HG03354 (cell line): ENCODE results near the gene CD96.
"Not testable (repeated sequence)": the region's sequence is repeated elsewhere in the genome, so short reads cannot be mapped to it uniquely, and the experiment has no call there.

Experiments
- ATAC-seq: cut with Tn5 transposase; IDR thresholded peaks from one replicate; pipeline ENCODE4 v1.9.1; 2021; ENCODE audit warnings: mild to moderate bottlenecking; ENCODE audit not compliant: unreplicated experiment, poor library complexity, severe bottlenecking

Gene CD96, protein sequence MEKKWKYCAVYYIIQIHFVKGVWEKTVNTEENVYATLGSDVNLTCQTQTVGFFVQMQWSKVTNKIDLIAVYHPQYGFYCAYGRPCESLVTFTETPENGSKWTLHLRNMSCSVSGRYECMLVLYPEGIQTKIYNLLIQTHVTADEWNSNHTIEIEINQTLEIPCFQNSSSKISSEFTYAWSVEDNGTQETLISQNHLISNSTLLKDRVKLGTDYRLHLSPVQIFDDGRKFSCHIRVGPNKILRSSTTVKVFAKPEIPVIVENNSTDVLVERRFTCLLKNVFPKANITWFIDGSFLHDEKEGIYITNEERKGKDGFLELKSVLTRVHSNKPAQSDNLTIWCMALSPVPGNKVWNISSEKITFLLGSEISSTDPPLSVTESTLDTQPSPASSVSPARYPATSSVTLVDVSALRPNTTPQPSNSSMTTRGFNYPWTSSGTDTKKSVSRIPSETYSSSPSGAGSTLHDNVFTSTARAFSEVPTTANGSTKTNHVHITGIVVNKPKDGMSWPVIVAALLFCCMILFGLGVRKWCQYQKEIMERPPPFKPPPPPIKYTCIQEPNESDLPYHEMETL

DNA sequence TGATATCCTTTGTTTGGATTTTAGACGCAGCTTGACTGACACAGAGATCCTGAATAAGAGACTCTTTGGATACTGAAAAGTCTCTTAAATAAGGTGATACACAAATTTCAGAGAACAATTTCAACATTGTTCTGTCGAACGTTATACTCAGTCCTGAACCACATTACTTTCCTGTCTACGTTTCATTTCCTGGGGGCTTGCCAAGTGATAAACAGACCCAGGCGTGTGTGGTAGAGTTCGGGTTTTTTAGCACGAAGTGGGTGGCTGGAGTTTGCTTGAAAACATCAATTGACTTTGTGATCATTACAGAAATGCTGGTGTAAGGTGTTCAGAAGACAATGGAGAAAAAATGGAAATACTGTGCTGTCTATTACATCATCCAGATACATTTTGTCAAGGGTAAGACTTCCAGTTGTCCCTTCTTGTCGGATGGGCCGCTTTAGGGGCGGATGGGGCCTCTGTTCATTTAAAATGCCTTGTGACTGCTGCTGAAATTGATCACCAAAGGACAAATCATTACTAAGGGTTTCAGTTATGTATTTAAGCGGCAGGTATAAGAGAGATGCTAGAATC is at the start of gene CD96:
CD96 (plus strand) TSS at position 287 of the 573 bp plus-strand sequence; CDS start at position 339, 52 bp downstream.
- ATAC-seq: peak; percentile 50

DNA sequence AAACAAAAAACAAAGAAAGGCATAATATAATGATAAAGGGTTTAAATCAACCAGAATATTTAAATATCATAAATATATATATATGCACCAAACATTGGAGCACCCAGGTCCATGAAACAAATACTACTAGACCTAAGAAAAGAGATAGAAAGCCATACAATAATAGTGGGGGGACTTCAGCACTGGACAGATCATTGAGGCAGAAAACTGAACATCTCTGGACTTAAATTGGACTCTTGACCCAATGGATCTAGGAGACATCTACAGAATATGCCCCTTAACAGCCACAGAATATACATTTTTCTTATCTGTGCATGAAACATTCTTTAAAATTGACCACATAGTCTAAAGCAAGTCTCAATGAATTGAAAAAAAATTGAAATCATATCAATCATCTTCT is 48.7 kb upstream of the CD96 start:
- no peak for ATAC-seq

DNA sequence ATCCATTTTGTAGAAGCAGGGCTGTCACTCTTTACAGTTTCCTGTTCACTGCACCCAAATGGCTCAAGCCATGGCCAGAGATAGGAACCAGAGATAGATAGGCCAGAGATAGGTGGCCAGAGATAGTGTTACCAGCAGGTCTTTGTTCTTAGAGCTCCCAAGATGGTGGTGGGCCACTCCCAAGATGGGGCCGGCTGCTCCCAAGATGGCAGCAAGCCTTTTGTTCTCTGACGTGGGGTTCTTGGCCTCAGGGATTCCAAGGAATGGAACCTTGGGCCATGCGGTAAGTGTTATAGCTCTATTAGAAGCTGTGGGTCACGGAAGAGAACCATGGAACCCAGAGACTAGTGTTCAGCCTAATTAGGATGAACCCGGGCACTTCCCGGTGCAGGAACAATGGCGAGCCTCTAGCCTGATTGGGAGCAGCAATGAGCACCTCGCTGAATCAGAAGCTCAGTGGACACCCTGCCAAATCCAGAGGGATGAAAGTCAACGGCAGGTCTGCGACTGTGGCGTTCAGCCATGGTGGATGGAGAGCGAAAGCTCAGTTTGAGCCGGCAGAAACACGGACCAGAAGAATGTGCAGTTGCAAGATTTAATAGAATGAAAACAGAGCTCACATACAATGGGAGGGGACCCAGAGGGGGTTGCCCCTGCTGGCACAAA is 45.0 kb upstream of the CD96 start:
- ATAC-seq: no peak

DNA sequence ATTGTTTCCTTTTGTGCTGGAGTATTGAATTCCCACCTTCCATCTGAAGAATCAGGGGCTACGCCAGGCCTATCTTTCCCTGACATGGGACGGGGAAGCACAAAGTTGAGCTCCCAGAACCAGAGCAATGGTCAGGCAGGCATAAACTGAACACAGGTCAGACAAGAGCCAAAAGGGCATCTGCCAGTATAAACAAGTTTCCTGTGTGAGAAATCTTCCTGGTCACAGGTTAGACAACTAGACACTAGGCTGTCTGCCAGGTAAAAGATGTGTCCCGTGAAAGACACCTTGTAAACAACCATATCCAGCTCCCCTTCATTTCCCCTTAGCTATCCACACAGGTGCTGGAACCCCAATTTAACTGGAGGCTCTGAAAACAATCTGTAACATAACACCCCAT is 44.0 kb upstream of the CD96 start:
- no peak for ATAC-seq

DNA sequence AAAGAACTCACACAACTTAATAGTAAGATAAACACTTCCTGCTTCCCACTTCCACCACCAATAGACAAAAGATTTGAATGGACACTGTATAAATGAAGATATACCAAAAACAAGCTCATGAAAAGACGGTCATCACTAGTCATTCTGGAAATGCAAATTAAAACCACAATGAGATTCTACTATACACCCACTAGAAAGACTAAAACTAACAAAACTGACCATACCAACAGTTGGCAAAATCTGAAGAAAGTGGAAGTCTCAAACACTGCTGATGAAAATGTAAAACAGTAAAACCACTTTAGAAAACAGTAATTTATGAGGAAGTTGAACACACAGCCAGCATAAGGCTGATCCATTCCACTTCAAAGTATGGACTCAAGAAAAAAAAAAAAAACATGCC is 35.6 kb upstream of the CD96 start:
- peak; percentile 77 for ATAC-seq

DNA sequence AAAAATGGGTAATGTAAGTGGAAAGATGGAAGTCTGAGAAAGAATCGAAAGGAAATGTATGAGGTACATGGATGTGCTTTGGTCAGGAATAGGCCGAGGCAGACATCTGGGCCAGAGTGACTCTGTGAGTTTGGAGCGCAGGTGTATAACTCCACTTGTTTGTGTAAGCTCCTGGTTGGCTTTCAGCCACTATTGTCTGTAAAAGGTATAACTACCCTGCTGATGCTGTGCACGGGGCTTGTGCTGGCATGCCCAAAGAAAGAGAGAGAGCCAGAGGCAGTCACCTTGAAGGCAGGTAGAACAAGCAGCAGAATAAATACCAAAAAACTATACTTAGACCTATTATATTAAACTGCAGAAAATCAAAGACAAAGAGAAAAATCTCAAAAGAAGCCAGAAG is 32.7 kb upstream of the CD96 start:
- ATAC-seq: no peak

DNA sequence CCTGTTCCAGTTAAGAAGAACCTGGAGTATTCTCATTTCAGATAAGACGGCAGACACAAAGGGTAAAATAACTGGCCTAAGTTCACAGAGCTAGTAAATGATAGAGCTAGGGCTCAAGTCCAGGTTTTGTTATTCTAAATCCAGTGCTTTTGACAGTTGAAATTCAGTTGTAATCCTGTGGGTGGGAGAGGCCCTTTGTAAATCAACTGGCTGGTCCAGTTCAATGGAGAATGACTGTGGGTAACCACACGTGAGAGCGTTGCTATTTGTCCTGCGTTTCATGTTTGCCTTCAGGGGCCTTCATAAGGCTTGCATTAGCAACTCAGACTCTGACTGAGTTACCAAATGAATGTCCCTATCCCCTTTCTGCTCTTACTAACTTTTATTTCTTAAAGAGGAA is 24.2 kb upstream of the CD96 start:
- ATAC-seq: no peak

DNA sequence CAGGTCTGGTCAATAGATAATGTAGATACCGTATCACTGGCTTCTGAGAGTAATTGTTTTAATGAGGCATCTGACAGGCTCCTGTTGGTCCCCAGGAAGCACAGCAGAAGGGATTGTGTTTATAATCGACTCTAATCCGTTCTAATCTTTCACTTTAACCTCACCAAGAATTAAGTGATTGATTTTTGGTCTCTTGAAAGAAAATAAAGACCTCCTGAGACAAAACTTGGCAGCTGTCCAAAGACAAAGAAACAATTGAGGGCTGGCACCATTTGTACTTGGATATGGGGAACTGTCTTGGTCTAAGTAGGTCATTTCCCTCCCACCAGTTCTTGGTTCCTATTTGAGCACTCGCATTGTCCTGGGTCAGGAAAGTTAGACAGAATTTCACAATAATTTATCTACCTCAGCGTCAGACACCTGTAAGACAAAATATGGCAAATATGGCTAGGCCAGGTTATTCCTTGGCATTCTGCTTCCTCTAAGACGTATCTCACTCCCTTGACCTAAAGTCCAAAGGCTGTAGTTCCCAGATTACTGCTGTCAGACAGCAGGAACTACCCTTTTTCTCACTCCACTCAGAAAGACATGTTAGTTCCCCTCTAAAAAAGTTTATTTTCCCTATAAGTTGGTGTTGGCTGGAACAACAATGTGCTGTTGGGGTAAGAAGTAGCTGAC is 22.7 kb upstream of the CD96 start:
- no peak for ATAC-seq

DNA sequence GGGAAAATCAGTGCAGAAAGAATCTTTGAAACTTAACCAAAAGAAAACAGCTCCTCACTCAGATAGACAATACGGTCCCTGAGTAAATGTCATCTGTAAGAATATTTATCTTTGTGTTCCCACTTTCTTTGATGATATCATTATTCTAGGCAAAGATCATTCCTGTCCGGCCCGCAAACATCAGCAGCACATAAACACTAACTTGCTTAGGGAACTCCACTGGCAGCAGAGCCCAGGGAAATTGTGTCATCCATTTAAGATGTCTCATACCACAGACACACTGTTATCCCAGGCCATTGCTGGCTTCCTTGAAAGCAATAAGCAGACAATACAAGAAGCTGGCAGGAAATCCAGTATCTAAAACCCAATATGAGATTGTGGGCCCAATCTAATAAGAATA is 20.1 kb upstream of the CD96 start:
- ATAC-seq: no peak

DNA sequence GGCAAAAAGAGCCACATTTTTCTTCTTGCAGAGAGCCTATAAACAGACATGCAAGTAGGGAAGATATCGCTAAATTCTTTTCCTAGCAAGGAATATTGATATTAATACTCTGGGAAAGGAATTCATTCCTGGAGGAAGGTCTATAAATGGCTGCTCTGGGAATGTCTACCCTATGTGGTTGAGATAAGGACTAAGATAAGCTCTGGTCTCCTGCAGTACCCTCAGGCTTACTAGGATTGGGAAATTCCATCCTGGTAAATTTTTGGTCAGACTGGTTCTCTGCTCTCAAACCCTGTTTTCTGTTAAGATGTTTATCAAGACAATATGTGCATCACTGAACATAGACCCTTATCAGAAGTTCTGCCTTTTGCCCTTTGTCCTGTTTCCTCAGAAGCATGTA is 17.5 kb upstream of the CD96 start:
- not testable (repeated sequence) for ATAC-seq

DNA sequence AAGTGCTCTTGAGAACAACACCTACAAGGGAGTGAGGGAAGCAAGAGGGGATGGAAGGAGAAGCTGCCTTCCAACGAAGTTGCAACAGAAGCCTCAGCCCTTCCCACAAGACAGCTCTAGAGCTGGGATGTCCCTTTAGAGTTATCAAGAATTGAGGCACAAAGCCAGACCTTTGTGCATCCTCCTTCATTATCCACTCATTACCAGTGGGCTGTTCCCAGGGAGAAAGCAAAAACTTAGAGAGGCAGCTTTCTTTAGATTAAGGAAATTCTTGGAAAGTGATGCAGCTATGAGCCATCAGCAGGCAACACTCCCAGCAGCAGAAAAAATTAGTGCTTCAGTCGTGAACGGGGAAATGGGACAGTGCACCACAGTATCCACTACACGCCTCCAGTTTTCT is 10.6 kb upstream of the CD96 start:
- ATAC-seq: no peak

DNA sequence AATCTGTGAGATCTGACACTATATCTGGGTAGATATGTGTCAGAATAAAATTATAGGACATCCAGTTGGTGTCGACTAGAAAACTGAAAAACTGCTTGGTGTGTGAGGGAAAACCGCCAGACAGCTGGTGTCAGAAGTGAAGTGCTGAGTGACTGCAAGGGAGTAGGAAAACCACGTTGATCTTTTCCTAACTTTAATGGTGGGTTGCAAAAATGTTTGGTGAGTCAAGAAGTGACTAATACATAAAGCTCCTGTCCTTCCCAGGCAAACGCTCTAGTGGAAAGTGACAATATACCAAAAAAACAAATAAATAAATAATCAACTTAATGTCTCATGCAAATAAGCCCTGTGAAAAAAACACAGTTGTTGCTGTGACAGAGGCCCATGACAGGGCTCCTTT is 7.3 kb upstream of the CD96 start:
- ATAC-seq: no peak

DNA sequence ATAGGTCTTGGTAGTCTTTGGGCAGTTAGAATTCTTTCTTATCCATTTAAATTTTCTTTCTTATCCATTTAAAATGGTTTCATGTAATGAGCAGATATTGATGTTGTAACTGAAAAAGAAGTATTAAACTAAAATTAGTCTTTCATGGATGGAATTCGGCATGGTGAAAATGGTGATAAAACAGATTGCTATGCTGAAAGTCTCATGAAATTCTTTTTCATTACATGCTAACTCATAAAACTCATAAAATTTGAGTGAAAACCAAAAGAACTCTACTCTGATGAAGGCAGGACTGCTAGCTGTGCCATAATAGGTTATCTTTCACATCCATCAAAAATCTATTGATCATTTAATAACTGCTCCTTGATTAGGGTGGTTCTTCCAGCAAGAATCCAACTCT is 3.9 kb upstream of the CD96 start:
- ATAC-seq: no peak

DNA sequence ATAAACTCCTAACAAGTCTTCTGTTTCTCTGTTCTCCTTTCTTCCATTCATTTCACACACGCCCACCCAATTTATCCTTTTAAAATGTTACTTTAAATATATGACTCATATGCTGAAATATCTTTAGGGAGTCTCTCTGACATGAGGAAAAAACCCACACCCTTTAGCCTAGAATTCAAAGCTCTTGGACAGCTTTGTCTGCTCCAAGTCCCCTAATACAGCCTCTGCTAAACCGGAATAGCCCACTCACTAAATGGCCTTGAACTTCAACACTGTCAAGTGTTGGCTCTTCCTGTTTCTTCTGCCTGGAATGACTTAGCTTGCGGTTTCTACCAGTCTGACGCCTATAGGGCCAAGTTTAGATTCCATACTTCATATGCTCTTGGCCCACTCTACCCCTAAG is 3.3 kb upstream of the CD96 start:
- ATAC-seq: peak; percentile 36

DNA sequence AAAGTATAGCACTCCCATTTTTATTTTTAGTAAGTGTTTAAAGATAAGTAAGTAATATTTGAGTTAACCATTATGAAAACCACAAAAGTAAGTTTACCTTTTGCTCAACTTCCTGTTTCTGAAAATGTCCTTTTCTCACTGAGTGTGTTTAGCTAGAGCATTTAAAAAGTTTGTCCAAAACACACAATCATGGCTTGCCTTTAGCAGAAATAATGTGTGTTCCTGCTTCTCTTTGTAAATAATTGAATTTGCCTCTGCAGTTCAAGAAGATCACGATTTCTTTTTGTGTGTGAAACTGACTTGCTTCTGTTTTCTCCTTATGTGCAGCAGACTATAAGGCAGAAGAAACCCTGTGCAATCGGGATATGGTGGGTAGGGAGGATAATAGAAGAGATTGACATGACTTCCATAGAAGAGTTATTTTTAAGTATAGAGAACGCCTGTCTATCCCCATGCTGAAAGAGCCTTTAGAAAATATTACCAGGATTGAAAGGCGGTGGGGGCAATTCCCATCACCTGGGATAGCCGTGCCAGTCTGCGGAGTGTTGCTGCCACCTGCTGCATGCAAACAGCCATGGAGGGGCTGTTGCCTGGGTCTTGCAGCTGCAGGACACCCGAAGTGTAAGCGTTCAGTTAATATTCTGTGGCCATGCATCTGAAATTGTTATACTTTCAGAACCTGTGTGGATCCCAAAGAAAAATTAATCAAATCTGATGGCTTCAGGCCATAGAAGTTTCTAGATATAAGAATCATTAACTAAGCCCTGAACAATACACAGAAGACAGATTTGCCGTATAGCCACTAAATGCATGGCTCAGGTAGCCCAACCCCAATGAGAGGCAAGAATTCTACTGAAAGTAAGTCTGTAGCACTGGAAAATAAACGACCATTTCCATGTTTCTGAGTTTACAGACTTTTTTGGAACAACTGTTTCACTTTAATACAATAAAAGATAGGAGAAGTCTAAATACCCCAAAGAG is 2.4 kb upstream of the CD96 start:
- ATAC-seq: peak; percentile 70

DNA sequence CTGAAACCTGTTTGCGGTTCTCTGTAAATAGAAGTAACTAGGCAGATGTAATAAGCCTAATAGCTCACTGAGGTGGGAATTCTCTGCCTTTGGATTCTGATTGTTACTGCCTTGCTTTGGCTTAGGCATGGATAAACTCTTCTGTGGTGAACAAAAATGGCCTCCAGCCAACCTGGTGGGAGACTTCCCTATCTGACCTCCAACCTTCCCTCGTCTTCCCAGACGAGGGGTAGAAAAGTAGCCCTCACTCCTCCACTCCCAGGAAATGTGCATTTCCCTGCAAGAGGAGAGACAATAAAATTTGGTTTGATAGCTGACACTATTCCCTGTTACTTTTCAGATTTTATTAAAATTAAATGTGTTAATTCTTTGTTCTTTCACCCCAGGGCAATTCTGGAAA is 606 bp upstream of the CD96 start:
- no peak for ATAC-seq

DNA sequence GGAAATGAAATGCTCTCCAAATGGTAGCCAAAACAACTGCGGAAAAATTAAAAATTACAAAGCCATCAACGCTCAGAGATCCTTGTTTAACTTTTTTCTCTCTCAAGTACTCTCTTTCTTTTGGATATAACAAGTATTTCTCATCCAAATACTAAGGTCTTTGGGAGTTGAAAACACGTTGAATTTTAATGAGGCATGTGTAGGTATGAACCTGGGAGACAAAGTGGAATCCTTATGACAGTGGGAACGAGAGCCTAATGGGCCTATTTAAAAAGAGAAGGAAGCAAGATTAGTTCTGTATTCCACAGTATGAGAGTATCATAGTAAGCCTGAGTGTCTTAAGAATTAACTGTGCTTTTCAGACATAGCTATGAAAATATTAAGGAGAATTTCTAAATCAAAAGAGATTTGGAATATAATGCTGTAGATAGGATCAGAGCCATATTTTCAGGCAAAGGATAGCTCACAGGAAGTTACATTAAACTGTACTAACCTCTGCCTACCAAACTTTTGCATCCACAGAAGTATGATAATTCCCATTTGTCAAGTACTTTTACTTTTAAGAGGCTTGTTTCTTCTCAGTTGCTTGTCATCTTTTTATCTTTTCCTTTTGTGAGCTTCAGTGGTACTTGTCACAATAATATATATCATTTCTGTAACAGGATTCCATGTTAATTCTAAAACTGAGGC is 759 bp downstream of the CD96 start:
- ATAC-seq: no peak

DNA sequence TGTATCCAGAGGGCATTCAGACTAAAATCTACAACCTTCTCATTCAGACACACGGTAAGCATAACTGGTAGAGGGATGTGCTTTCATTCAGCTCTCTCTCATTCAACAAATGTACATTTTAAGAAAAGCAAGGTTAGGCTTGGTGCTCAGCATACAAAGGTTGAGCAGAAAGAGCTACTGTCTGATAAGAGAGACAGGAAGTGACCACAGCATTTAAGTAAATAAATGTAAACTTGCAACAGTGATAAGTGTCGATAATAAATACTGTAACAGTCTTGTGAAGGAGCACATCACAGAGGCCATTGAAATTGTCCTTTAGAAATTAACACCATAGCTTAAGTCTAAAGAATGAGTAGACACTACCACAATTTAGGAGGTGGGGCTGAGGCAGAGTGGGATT is 3.4 kb downstream of the CD96 start:
- ATAC-seq: no peak

DNA sequence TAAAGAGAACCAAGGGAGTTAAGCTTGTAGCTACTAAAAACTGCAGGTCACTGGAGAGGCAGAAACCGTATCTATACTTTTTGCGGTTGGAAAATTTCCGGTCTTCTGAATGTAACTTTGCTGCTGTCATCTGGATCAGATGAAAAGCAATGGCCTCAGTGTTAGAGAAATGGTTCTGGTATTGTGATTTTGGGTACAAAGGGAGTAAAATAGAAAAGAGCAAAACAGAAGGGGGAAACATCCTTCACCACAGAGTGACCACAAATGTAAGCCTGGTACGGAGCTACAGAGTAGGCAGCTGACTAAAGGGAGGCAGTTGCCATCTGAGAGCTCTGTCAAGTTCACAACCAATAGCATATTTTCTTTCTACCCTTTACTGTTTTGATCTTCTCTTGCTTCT is 5.6 kb downstream of the CD96 start:
- ATAC-seq: peak; percentile 85
